Colonic mucosa (tissue), 4 donors: Measurements from ENCODE around the gene COMP. TPM values are rescaled to one million over a fixed set of nuclear protein-coding genes. Genes with fewer than 3 reads are reported as not detected.
A peak's percentile ranks its signal among the peaks of the same experiment; 100 is the strongest.

Experiments used
- DNase-seq: peaks from one replicate; pipeline ENCODE4 v3.0.0-alpha.2; 2020
- H3K27ac ChIP-seq: fragments of 200-600 bp; one replicate; pipeline ENCODE4 v1.8.0; 2021
- H3K27me3 ChIP-seq: fragments of 200-600 bp; one replicate; pipeline ENCODE4 v1.8.0; 2021
- H3K36me3 ChIP-seq: fragments of 200-600 bp; one replicate; pipeline ENCODE4 v1.8.0; 2021
- H3K4me1 ChIP-seq: fragments of 200-600 bp; one replicate; pipeline ENCODE4 v1.8.0; 2021; ENCODE audit warnings: mild to moderate bottlenecking
- H3K4me3 ChIP-seq: fragments of 200-600 bp; one replicate; pipeline ENCODE4 v1.8.0; 2021
- H3K9ac ChIP-seq, 2 donors: one replicate each; pipeline ENCODE4 v1.7.0; 2013; ENCODE audit warnings: control low read depth in 2 of 2, low read depth in 2 of 2, low read length in 2 of 2
- H3K9me3 ChIP-seq: fragments of 200-600 bp; one replicate; pipeline ENCODE4 v1.8.0; 2021
- intact Hi-C: fragments of 100-400 bp; cut with DNase I; formaldehyde crosslinking; loops from one replicate; pipeline ENCODE4 v1.14.1; 2022
- total RNA-seq, 2 donors: library from RNA; stranded (reverse); fragmentation: NEBNext Ultra II Directional in 1 of 2; extraction: Animal tissue kit (Norgen Biotek cat#: 25700) in 1 of 2; gene quantifications; one replicate each; pipeline ENCODE4 v1.2.1, GENCODE V29; 2021
- TF ChIP-seq, protein P1 (sequence below): fragments of 200-600 bp; IDR thresholded peaks from one replicate; pipeline ENCODE4 v1.8.0; 2022; ENCODE audit warnings: antibody characterized with exemption, mild to moderate bottlenecking
- donor health status: healthy.
- donor health status: DM: no; HTN: no; CAD: no.
- donor health status: DM: no; HTN: no; CAD: no.

Gene COMP
- total RNA-seq, 2 donors from 2014 or later, result 0.13 TPM; not detected in 1

GRCh38 chr19:18741124-18742121, 49.7 kb downstream of the COMP start:
- Histone ChIP-seq H3K36me3 (no peaks in the 10 kb centered on the region), H3K9me3 (no peaks in the 10 kb centered on the region), H3K9ac (peak overlapping the region in 1 of 2 donors; percentile 57), H3K27ac (peak overlapping the region; percentile 66), H3K4me1 (peaks cover 31% of the 10 kb centered on the region), H3K4me3 (no peak overlapping the region), H3K27me3 (no peaks in the 10 kb centered on the region)
- intact Hi-C loops, result no loop called here
- TF ChIP-seq, protein P1, sequence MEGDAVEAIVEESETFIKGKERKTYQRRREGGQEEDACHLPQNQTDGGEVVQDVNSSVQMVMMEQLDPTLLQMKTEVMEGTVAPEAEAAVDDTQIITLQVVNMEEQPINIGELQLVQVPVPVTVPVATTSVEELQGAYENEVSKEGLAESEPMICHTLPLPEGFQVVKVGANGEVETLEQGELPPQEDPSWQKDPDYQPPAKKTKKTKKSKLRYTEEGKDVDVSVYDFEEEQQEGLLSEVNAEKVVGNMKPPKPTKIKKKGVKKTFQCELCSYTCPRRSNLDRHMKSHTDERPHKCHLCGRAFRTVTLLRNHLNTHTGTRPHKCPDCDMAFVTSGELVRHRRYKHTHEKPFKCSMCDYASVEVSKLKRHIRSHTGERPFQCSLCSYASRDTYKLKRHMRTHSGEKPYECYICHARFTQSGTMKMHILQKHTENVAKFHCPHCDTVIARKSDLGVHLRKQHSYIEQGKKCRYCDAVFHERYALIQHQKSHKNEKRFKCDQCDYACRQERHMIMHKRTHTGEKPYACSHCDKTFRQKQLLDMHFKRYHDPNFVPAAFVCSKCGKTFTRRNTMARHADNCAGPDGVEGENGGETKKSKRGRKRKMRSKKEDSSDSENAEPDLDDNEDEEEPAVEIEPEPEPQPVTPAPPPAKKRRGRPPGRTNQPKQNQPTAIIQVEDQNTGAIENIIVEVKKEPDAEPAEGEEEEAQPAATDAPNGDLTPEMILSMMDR, result no peak
- peak; percentile 79 for DNase-seq

DNA sequence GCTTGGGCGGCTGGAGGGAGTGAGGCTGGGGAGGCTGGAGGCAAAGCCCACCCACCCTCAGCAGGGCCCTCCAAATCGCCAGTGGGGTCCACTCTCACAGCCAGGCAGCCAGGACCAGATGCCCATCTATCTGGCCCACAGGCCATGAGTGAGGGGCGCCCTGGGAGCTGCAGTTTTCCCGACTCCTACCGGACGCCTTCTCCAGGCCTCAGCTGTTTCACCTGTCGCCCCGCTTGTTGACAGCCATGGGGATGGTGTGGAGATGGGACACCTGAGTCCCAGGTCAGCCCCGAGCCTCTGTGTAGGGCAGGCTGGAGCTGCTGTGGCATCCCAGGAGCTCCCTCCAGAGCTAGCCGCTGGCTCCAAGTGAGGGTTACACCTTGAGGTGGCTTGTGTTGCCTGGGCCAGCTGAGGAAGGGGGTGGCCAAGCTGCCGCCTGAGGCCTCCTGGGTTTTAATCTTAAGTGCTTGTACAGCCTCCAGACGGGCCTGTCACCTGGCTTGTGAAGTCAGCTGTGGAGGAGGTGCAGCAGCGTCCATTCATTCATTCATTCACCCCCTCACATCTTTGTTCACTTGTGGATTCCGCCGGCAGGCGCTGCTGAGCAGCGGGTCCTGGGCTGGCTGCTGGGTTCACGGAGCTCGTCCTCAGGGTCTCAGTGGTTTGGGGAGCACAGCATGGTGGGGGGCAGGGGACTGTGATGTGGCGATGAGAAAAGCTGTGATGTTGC, 52.0 kb downstream of the COMP start:
- Histone ChIP-seq H3K27me3 (no peaks in the 10 kb centered on the region), H3K9ac (no peak overlapping the region), H3K4me1 (peaks cover 31% of the 10 kb centered on the region), H3K4me3 (no peak overlapping the region), H3K9me3 (no peaks in the 10 kb centered on the region), H3K27ac (no peak overlapping the region), H3K36me3 (no peaks in the 10 kb centered on the region)
- TF ChIP-seq, protein P1, result no peak
- intact Hi-C loops, result no loop called here
- no peak for DNase-seq

GRCh38 chr19:18737954-18738351, 53.2 kb downstream of the COMP start:
- intact Hi-C loops, result no loop called here
- H3K4me3 ChIP-seq, result no peak overlapping the region
- H3K27ac ChIP-seq, result no peak overlapping the region
- no peak overlapping the region for H3K9ac ChIP-seq
- no peaks in the 10 kb centered on the region for H3K36me3 ChIP-seq
- no peaks in the 10 kb centered on the region for H3K9me3 ChIP-seq
- peak; percentile 60 for DNase-seq
- peaks cover 29% of the 10 kb centered on the region for H3K4me1 ChIP-seq
- TF ChIP-seq, protein P1, result no peak
- H3K27me3 ChIP-seq, result no peaks in the 10 kb centered on the region

DNA sequence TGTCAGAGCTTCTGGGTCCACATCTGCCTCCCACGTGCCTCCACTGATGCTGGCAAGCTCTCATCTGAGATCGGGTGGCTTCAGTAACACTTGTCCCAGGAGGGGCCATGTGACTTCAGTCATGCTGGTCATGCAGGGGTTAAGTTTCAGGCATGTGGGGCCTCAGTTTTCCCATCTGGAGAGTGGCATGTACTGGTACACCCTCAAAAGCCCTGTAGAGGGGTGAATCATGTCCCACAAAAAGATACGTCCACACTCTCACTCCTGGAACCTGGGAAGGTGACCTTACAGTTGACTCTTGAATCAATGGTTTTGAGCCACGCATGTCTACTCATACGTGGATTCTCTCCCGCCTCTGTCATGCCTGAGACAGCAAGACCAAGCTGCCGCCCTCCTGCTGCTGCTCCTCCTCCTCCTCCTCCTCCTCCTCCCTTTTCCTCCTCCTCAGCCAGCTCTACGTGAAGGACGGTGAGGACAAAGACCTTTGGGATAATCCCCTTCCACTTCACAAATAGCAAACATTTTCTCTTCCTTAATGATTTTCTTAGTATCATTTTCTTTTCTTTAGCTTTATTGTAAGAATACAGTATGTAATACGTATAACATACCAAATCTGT, 53.7 kb downstream of the COMP start:
- no peak overlapping the region for H3K27ac ChIP-seq

More for the DNA sequence above, 53.7 kb downstream of the COMP start:
- Histone ChIP-seq H3K4me3 (no peak overlapping the region), H3K36me3 (no peaks in the 10 kb centered on the region), H3K9me3 (no peaks in the 10 kb centered on the region), H3K27me3 (no peaks in the 10 kb centered on the region), H3K9ac (no peak overlapping the region), H3K4me1 (peaks cover 23% of the 10 kb centered on the region)
- TF ChIP-seq, protein P1, result no peak
- DNase-seq, result no peak
- intact Hi-C loops, result no loop called here
